ENCODE measurements around the gene GTF2A2.

DNA sequence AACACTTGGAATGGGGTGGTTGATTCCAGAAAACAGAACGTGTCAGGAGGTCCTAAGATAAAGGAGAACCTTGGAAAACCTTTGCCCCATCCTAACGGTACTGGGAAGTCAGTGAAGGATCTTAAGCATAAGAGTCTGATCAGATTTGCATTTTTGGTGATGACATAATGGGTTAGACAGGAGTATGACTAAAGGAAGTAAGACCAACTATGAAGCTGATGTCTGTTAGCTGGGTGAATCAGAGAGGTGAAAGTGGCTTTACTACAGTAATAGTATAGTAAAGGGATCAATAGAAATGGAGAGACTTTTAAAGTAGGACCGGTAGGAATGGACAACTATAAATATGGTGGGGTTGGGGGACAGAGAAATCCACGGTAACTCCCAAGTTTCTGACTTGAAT lies 12.6 kb downstream of the GTF2A2 start:
- TF ChIP-seq CTCF (IDR thresholded peaks at IDR 0.05) = no peak
- no peak for TF ChIP-seq POLR2AphosphoS5 (IDR thresholded peaks at IDR 0.05)
